HG03439 (cell line): ENCODE measurements around the gene TPCN1.
"Not testable (repeated sequence)": the region's sequence is repeated elsewhere in the genome, so short reads cannot be mapped to it uniquely, and the experiment has no call there.

ENCODE experiments used
- ATAC-seq: cut with Tn5 transposase; IDR thresholded peaks from one replicate; pipeline ENCODE4 v1.9.1; 2021; ENCODE audit warnings: mild to moderate bottlenecking, moderate library complexity; ENCODE audit not compliant: unreplicated experiment

Gene TPCN1

DNA sequence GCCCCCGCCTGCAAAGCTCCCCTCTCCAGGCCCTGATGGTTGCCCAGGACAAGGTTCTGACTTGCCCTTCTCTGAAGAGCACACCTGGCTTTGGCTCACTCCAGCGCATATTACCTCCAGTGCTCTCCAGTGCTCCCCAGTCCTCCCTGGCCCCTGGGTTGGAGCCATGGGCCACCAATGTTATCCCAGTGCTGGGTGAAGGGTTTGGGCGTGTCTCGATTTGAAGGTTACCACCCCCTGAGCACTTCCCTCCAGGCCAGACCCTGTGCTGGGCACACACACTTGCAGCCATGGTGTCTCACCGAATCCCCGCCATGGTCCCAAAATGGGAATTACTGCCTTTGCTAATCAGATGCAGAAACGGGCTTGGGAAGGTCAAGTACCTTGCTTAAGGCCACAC lies 24.7 kb upstream of the TPCN1 start:
- ATAC-seq: no peak

DNA sequence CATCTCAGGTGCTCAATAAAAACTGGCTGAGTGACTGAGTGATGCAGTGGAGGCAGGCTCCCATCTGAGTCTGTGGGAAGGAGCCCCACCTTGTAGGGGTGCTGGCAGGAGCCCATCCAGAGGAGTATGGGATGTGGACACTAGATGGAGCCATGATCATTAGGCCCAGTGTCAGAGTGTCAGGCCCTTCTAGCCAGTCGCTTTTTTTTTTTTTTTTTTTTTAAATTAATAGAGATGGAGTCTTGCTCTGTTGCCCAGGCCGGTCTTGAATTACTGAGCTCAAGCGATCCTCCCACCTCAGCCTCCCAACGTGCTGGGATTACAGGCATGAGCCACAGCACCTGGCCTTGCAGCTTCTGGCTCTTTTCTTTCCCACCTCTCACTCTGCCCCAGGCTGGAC lies 24.3 kb upstream of the TPCN1 start:
- ATAC-seq: peak; percentile 63

DNA sequence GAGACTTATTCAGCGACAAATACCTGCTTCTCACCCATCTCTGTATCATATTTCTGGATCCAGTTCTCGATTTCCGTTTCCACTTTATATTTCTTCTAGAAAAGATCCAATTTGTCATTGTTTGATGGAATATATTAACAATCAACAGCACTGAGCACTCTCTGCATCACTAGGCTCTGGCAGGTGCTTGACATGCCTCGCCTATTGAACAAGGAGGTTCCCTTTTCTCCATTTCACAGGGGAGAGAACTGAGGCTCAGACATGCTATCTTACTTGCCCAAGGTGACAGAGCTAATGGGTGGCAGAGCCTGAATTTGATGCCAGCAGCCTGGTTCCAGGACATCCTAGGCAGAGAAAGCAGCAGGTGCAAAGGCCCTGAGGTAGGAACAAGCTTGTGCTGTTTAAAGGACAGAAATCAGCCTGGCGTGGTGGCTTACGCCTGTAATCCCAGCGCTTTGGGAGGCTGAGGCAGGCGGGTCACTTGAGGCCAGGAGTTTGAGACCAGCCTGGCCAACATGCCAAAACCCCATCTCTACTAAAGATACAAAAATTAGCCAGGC lies 23.7 kb upstream of the TPCN1 start:
- ATAC-seq: no peak

DNA sequence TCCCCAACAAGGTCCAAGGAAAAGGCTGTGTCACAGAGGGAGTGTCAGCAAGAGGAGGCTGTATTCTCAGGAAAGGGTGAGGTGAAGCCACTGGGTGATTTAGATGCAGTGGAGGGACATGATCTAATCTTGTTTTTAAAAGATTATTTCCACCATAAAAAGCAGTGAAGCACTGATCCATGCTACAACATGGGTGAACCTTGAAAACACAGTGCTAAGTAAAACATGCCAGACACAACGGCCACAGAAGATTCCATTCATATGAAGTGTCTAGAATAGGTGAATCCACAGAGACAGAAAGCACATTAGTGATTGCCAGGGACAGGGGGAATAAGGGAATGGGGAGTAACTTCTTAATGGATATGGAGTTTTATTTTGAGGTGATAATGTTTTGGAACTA lies 23.0 kb upstream of the TPCN1 start:
- ATAC-seq: no peak

DNA sequence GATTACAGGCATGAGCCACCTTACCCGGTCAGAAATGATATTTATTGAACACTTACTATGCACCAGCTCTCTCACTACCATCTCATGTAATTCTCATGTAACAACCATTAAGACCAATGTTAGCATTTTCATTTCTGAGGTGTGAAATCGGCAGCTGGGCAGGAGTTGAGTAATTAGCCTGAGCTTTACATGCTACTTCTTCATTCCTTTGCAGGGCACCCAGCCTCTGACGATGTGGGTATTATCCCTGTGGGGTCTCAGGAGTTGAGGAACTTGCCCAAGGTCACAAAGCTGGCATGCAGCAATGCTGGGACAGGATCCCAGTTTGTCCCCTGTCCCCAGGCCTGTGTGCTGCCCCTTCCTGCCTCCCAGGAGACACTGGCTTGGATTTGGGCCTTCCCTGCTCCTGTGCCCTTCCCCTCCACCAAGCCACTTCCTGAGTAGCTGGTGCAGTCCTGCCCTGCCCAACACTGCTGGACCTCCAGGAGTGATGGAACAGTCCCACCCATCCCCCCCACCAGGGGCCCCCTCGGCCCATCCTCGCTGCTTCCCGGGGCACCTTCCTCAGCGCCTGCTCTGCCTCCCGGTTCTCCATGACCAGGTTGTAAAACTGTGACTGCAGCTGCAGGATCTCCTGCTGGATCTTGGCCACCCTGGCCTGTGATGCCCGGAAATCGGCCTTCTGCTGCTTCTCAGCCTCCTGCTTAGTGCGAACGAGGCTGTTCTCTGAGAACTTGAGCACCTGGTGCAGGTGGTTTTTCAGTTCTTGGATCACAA lies 21.1 kb upstream of the TPCN1 start:
- ATAC-seq: no peak

DNA sequence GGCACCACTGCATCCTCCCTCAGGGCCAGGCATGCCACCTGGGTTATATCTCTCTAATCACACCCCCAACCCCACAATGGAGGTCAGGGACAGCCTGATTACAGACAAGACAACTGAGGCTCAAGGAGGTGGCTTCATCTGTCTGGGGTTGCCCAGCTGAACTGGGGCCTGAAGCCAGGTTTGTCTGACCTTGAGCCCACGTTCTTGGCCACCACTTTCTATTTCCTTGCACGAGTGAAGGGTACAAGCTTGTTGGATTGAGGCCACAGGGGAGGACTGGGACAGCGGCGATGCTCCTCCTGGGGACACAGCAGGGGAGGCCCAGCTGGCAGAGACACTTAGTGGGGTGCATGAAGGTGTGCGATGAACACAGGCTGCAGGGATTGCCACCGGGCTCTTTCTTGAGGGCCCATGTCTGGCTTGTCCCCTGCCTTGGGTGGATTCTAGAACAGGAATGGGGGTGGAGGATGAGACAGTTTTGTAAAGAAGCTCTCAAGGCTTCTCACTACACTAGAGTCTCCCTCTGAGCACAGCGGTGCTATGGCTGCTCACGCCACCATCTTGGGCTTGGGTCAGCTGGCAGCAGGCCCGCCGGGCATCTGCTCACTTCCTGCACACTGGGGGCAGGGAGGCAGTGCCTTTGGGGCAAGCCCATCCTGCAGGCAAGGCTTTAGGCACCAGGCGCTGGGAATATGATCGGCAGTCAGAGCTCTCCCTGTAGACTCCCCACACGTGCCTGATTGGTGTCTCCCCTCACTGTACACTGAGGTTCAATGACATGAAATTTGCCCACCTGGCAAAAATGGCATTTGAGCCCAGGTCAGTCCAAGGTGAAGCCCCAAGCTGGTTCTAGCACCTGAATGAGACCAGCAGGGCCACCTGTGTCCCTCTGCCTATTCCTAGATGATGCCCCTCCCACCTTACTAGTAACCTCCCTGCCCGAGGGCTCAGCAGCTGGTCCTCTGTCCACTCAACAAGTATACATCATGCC lies 19.8 kb upstream of the TPCN1 start:
- ATAC-seq: no peak

DNA sequence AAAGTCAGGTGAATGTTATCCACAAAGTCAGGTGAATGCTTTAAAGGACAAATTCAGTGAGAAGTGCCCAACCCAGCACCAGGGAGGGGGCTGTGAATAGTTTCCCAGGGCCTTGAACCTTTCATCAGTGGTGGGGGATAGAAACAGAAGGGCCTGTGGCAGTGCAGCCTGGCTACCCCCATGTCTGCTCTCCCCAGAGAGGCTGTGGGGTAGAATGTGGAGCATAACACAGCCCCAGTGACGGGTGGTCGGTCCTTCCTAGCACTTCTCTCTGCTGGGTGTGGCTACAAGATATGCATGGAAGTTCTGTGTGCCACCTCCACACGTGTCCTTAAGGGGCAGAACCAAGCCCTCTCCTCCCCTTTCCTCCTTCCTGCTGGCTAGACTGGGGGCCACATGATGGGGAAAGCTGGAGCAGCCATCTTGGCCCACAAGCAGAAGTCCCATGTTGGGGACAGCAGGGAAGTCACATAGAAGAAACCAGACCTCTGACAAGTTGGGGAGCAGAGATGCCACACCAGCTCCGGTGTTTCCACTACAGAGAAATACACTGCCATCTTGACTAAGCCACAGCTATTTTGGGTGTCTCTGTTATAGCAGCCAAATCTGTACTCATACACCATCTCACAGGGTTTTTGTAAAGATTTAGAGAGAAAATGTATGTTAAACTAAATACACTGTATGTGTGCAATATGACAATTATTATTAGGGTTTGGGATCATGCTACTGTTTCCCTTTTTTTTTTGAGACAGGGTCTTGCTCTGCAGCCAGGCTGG lies 18.8 kb upstream of the TPCN1 start:
- ATAC-seq: no peak

DNA sequence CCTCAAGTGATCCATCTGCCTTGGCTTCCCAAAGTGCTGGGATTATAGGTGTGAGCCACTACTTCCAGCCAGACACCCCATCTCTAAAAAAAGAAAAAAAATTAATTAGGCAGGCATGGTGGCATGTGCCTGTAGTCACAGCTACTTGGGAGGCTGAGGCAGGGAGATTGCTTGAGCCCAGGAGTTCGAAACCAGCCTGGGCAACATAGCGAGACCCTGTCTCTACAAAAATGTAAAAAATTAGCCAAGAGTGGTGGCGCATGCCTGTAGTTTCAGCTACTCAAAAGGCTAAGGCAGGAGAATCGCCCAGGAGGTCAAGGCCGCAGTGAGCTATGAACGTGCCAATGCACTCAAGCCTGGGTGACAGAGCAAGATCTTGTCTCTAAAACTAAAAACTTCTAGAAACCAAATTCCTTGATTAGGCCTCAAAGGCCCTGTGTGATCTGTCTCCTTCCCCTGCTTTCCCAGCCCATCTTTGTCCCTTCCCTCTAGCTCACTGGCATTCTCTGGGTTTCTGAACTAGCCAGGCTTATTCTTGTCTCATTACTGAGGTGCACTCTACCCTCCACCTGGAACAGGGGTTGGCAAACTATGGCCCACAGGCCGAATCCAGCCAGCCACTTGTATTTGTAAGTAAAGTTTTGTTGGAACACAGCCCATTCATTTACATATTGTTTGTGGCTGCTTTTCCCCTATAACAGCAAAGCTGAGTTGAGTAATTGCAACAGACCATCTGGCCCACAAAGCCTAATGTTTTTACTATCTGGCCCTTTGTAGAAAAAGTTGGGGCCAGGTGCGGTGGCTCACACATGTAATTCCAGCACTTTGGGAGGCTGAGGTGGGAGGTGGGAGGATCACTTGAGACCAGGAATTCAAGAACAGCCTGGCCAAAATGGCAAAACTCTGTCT lies 17.2 kb upstream of the TPCN1 start:
- ATAC-seq: no peak

DNA sequence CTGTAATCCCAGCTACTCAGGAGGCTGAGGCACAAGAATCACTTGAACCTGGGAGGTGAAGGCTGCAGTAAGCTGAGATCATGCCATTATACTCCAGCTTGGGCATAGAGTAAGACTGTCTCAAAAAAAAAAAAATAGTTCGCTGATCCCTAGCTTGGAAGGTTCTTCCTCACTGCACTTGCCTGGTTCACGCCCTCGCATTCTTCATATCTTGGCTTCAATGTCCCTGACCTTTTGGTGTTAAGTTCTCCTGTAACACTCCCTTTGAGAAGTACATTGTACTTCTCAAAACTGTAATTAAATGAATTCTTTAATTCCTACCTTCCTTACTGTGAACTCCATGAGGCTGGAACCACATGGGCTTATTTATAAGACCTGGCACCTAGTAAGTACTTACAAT lies 16.5 kb upstream of the TPCN1 start:
- ATAC-seq: no peak

DNA sequence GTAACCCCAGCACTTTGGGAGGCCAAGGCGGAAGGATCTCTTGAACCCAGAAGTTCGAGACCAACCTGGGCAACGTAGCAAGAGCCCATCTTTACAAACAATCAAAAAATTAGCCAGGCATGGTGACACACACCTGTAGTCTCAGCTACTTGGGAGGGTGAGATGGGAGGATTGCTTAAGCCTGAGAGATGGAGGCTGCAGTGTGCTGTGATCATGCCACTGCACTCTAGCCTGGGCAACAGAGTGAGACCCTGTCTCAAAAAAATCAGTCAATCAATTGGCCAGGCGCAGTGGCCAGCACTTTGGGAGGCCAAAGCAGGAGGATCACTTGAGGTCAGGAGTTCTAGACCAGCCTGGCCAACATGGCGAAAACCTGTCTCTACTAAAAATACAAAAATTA lies 14.5 kb upstream of the TPCN1 start:
- not testable (repeated sequence) for ATAC-seq

DNA sequence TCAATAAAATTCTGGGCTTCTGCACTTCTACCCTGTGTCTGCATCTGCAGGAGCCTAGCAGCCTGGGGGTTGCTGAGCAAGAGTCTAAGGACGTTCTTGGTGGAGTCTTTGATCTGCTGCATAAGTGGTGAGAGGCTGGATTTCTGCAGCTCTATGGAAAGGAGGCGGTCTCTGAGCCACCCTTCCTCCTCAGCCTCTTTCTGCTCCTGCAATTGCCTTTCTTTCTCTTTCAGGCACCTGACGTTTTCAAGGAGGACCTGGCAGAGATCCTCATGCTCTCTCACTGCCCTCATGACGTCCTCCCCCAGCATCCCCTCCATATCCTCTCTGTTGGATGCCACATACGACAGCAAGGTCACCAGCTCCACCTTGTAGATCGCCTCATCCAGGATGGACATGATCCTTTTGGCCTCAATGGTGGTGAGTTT lies 13.6 kb upstream of the TPCN1 start:
- no peak for ATAC-seq

DNA sequence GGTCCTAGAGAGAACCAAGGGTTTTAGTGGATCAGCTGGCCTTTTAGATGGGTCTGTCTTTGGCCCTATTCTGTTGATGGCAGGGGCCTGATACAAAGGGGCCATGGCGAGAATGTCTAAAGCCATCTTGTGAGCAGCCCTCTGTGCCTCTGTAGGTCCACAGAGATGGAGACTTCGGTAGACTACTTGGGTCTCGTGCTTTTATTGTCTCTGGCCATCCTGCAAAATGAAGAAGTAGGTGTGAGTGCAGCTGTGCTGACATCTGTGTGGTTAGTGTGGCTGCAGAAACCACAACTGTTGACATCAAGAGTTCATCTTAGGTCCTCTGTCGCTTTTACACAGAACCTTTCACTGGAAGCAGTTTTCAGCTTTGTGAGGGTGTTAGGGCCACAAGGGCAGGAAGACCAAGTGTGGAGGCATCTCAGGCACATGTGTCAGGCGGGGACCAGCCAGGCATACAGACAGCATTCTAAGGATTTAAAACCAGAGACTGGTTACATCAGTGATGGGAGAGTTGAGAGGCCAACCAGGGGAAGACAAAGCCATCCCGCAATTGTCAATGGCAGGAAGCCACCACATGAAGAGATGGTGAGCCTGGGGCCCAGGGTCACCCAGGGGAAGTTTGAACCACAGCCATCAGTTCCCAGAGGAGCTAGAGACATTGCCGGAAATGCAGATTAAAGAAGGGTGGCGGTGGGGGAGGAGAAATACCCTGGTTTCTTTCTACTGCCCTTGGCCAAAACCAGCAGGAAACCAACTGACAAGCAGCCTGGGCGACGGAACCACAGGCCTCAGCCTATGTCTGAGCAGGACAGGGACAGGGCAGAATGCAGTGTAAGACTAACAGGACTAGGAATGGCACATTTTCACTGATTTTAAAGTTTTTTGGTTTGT lies 13.0 kb upstream of the TPCN1 start:
- ATAC-seq: peak; percentile 85

DNA sequence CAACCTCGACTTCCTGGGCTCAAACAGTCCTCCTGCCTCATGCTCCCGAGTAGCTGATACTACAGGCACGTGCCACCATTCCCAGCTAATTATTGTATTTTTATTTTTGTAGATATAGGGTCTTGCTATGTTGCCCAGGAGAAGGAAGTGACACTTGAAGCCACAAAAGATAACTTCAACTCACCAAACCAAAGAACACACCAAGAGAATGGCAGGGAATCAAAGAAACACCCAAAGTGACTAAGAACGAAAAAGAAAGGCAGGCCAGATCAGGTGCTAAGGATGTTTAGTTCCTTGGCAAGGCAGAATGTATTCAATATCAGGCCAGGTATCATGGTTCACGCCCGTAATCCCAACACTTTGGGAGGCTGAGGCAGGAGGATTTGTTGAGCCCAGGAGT lies 10.1 kb upstream of the TPCN1 start:
- ATAC-seq: no peak

DNA sequence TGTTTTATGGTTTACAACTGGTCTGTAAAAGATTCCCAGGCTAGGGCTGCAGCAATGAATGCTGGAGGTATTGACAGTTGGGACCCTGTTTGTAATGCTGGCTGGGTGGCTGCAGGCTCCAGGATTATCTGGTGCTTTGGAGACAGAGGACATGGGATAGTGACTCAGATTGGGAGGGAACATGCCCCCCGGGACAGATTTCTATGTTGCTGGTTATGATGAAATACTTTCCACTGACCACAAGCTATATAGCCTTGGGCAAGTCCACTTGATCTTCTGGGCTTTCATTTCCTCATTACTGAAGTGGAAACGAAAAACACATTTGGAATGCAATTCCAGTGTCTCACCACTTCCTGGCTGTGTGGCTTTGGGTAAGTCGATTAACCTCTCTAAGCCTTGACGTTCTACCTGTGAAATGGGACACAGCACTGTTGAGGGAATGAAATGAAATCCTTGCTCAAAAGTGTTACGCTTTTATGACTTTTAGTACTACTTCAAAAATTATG lies 6.3 kb upstream of the TPCN1 start:
- ATAC-seq: no peak

DNA sequence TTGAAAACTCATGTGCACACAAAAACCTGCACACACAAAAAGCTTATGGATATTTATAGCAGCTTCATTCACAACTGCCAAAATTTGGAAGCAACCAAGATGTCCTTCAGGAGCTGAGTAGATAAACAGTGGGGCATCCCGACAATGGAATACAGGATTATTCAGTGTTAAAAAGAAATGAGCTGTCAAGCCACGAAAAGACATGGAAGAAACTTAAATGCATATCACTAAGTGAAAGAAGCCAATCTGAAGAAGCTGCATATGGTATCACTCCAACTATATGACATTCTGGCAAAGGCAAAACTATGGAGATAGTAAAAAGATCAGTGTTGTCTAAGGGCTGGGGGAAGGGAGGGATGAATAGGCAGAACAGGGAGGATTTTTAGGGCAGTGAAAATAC lies 5.2 kb upstream of the TPCN1 start:
- ATAC-seq: no peak

DNA sequence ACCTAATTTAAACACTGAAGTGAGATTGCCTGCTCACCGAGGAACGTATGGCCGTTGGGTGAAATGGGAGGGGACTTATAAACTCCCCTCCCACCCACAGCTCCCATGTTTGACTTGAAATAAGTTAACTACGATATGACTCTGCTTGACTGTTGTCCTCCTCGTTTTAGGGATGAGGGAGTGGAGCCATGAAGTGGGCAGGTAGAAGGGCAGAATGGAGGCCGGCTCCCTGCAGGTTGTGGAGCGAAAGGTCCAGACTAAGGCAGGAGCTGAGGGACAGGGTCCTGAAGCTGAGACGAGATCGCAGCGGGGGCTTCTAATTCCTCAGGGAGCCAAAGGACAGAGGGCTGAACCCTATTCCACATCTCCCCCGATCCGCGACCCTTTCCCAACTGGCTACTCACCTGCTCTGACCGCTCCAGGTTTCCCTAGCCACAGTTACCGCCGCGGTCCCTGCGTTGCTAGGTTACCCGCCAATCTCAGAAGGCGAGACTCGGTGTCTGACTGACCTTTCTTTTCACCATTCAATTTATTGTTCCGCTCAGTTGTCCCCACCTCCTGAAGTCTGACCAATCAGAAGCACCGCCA lies 577 bp upstream of the TPCN1 start:
- no peak for ATAC-seq

DNA sequence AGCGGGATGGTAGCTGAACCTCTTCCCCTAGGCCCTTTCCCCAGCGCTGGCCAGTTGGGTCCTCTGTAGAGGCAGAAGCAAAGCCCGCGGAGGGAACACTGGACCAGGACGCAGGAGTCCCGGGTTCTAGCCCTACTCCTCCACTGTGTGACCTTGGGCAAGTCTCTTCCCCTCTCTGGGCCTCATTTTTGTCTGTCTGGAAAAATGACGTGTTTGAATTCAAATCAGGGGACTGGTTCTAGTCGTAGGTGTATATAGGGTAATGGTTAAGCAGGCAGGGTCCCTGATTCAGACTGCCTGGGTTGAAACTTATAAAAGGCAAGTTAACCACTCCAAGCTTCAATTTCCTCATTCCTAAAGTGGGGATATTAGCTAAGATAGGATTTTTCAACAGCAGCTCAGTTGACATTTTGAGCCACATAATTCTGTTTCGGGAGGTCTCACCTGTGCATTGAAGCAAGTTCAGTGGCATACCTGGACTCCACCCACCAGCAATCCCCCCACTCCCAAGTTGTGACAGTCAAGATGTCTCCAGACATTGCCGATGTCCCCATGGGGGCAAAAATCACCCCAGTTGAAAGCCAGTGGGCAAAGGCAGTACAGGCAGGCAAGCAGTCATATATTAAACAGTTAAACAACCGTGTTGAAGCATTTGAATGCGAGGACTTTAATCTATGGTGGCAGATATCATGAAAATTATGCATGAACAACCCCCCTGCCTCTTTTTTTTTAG lies 899 bp downstream of the TPCN1 start:
- ATAC-seq: no peak
